Stimulated activated CD8-positive, alpha-beta memory T cell treated with anti-CD3 and anti-CD28 coated beads, Interleukin-15, amount 100 ng/mL, for 4 hours (primary cell): ENCODE data around the gene SASH1.
"Not testable (repeated sequence)": the region's sequence is repeated elsewhere in the genome, so short reads cannot be mapped to it uniquely, and the experiment has no call there.

Source experiments
- DNase-seq, 2 donors: peaks; one replicate each; pipeline ENCODE4 v3.0.0-alpha.2; 2020; ENCODE audit warnings: low read depth in 2 of 2

The SASH1 gene

GRCh38 chr6:148365041-148365440 lies 22.4 kb downstream of the SASH1 start:
- no peak for DNase-seq

- DNase-seq: no peak
These were observed 24.9 kb downstream of the SASH1 start for GRCh38 chr6:148367411-148368024.

GRCh38 chr6:148370176-148370575 lies 27.5 kb downstream of the SASH1 start:
- DNase-seq: no peak

GRCh38 chr6:148374040-148374774 lies 31.6 kb downstream of the SASH1 start:
- DNase-seq: no peak

GRCh38 chr6:148375401-148375800 lies 32.8 kb downstream of the SASH1 start:
- no peak for DNase-seq

GRCh38 chr6:148379481-148379880 lies 36.8 kb downstream of the SASH1 start:
- no peak for DNase-seq

GRCh38 chr6:148379966-148380713 lies 37.5 kb downstream of the SASH1 start:
- DNase-seq: no peak

GRCh38 chr6:148382051-148382450 lies 39.4 kb downstream of the SASH1 start:
- DNase-seq: not testable (repeated sequence)

- no peak for DNase-seq
These were observed 40.2 kb downstream of the SASH1 start for GRCh38 chr6:148382861-148383260.

GRCh38 chr6:148383658-148384368 lies 41.2 kb downstream of the SASH1 start:
- no peak for DNase-seq

- no peak for DNase-seq
These were observed 42.7 kb downstream of the SASH1 start for GRCh38 chr6:148385379-148385778.

- no peak for DNase-seq
These were observed 45.9 kb downstream of the SASH1 start for GRCh38 chr6:148388521-148388920.

GRCh38 chr6:148389086-148389485 lies 46.4 kb downstream of the SASH1 start:
- DNase-seq: no peak

GRCh38 chr6:148389917-148390316 lies 47.3 kb downstream of the SASH1 start:
- DNase-seq: no peak

- DNase-seq: not testable (repeated sequence)
These were observed 49.5 kb downstream of the SASH1 start for GRCh38 chr6:148392127-148392526.

- DNase-seq: no peak
These were observed 50.0 kb downstream of the SASH1 start for GRCh38 chr6:148392671-148393070.

- DNase-seq: no peak
These were observed 53.0 kb downstream of the SASH1 start for GRCh38 chr6:148395583-148396101.

GRCh38 chr6:148396411-148396810 lies 53.8 kb downstream of the SASH1 start:
- no peak for DNase-seq

GRCh38 chr6:148396926-148397325 lies 54.3 kb downstream of the SASH1 start:
- DNase-seq: no peak

GRCh38 chr6:148398244-148398643 lies 55.6 kb downstream of the SASH1 start:
- DNase-seq: no peak

- DNase-seq: no peak
These were observed 56.0 kb downstream of the SASH1 start for GRCh38 chr6:148398678-148399077.

- DNase-seq: no peak
These were observed 58.9 kb downstream of the SASH1 start for GRCh38 chr6:148401571-148401970.
